HPDE6-E6E7 (cell line): Measurements from ENCODE around the gene PPM1D.
"Not testable (repeated sequence)": the region's sequence is repeated elsewhere in the genome, so short reads cannot be mapped to it uniquely, and the experiment has no call there.

Experiments used
- DNase-seq: peaks from one replicate; pipeline ENCODE4 v3.0.0; 2011; ENCODE audit warnings: missing footprints; ENCODE audit errors: extremely low spot score

Gene PPM1D

DNA sequence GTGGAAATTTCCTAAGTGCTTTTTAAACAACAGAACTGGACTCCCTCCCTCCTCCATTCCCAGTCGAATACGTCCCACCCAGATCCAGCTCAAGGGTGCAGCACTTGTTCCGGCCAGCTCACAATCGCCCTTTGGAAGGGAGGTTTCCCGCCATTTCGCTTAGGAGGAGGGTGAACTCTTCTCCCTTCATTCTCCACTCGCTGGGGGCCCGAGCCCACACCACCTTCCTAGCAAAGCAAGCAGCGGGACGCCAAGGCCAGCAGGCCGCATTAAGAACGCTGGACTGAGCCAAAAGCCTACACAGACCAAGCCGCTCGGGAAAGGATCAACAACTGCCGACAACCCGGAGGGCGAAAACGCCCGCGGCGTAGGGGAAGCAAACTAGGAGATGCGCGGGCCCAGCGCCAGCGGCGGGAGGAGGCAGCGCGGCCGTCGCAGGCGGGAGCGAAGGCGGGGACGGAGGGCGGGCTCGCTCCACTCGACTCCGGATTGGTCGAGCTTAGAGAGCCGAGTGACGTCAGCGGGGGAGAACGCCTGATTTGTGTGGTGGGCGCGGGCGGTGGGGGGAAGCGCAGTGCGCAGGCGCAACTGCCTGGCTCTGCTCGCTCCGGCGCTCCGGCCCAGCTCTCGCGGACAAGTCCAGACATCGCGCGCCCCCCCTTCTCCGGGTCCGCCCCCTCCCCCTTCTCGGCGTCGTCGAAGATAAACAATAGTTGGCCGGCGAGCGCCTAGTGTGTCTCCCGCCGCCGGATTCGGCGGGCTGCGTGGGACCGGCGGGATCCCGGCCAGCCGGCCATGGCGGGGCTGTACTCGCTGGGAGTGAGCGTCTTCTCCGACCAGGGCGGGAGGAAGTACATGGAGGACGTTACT is at the start of gene PPM1D:
TSS of gene PPM1D (plus strand) at position 574 of the 870 bp plus-strand sequence. CDS start at position 796, 222 bp downstream.
- DNase-seq, result peak; percentile 99

DNA sequence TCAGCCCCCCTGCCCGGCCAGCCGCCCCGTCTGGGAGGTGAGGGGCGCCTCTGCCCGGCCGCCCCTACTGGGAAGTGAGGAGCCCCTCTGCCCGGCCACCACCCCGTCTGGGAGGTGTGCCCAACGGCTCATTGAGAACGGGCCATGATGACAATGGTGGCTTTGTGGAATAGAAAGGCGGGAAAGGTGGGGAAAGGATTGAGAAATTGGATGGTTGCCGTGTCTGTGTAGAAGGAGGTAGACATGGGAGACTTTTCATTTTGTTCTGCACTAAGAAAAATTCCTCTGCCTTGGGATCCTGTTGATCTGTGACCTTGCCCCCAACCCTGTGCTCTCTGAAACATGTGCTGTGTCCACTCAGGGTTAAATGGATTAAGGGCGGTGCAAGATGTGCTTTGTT is 47.7 kb upstream of the PPM1D start:
- not testable (repeated sequence) for DNase-seq

DNA sequence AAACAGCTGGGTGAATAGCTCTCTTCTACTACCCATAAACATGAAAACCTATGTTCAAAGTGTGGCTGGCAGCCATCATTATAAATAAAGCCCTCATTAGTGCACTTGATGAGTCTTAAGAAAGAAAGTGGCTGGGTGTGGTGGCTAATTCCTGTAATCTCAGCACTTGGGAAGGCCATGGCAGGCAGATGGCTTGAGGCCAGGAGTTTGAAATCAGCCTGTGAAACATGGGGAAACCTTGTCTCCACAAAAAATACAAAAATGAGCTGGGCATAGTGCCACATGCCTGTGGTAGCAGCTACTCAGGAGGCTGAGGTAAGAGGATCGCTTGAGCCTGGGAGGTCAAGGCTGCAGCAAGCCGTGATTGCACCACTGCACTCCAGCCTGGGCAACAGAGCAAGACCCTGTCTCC is 45.6 kb upstream of the PPM1D start:
- DNase-seq, result no peak

DNA sequence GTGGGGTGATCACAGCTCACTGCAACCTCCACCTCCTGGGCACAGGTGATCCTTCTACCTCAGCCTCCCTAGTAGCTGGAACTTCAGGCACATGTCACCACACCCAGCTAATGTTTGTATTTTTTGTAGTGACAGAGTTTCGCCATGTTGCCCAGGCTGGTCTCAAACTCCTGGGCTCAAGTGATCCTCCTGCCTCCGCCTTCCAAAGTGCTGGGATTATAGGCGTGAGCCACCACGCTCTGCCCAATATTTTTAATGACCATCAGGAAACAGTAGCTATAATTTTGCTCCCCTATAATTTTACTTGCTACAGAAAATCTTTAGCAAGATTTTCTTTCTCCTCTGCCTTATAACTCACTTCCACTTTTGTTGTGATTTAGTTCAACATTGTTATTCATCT is 44.2 kb upstream of the PPM1D start:
- no peak for DNase-seq

DNA sequence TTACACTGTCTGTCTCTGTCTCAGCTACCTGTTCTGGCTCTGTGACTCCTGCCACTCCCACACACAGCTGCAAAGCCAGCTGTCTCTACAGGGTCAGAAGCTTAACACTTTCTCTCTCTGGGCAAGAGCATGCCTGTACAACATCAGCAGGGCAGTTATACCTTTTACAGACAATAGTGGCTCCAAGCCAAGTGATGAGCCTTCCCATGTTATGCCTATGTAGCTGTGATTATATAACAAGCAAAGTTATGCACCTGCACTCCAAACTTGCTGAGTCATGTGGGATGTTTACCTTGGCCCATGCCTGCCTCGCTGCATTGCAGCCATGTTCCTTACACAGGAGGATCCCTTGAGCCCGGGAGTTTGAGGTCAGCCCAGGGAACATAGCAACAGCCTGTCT is 42.2 kb upstream of the PPM1D start:
- no peak for DNase-seq

DNA sequence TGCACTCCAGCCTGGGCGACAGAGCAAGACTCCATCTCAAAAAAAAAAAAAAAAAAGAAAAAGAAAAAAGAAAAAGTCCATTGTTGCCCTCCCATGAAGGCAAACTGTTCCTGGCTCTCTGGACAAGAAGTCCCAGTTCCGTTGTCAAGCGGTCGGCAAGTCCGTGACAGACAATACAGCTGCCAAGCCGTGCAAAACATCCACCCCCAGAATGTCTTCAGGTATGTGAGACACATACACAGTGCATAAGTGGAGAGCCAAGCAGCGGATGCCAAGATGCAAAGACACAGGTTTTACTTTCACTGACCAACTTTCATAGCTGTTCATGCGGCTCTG is 40.4 kb upstream of the PPM1D start:
- no peak for DNase-seq

DNA sequence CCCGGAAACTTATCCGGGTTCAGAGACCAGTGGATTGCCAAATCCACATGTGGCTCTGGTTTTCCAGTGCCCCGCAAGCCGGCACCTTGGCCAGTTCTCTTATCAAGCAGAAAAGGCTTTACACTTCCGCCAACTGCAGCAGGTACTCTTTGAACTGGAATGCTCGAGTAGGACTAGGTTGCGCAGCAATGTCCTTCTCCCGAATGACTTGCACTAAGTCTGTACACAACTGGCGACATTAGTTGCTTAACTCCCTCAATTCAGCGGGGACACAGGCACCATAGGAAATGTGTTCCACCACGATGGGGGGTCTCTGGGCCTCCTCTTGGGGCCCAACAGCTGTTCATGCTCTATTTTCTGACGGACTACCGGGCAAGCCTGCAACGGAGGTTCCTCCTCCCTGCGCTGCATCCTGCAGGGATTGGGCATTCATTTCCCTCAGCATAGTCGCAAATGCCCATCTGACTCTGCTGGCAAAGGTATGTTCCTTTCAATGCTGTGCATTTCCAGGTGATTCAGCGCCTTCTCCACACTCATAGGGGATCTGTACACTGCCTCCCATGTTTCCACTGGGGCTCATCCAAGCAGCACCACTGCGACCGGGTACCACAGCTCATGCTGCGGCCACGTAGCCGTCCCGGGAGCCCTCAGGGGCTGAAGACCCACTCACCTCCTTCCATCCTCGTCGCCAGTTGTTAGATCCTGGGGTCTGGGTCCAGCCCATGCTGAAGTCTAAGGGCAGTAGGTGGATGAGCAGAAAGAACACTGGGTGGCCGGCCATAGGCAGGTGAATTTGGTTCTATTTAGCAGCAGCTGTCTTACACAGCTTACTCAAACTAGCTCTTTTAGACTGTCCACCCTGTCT is 39.8 kb upstream of the PPM1D start:
- no peak for DNase-seq

DNA sequence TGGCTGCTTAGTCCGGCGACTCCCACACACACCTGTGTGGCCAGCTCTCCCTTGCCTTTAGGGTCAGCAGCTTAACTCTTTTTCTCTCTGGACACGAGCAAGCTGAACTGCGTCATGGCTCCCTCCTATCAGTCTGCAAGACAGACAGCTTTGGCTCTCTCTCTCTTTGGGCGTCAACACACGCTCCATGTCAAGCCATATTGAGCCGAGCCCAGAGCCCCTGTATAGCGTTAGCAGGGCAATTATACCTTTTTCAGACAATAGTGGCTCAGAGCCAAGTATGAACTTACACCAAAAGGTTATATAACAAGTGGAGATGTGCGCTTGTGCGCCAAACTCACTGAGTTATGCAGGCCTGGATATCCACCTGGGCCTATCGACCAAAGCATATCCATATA is 39.1 kb upstream of the PPM1D start:
- no peak for DNase-seq

DNA sequence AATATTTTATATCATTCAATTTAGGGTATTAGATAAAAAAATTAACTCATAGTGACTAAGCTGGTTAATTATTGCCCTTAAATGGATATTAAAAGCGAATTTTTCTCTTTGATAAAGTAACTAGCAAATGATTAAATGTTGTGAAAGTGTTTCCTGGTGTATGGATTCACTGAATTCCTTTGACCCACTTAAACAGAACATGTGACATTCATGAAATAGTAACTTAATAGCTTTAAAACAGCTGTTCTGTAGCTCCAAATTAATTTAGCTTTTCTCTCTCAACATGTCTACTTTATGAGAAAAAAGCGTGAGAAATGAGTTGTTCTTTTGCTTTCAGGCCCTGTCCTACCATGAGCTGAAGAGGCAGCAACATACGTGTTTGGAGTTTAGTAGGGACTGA is 37.6 kb upstream of the PPM1D start:
- DNase-seq, result no peak

DNA sequence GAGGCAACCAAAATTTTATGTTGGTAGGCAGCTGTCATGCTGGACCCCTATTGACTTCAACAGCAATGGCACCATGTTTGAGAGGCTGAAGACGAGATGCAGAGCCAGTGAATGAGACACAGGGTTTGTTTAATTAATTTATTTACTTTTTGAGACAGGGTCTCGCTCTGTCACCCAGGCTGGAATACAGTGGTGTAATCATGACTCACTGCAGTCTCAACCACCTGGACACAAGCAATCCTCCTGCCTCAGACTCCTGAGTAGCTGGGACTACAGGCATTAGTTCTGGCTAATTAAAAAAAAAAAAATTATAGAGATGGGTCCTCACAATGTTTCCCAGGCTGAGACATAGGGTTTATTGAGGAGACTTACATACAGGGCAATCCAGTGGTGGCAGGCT is 36.2 kb upstream of the PPM1D start:
- no peak for DNase-seq

DNA sequence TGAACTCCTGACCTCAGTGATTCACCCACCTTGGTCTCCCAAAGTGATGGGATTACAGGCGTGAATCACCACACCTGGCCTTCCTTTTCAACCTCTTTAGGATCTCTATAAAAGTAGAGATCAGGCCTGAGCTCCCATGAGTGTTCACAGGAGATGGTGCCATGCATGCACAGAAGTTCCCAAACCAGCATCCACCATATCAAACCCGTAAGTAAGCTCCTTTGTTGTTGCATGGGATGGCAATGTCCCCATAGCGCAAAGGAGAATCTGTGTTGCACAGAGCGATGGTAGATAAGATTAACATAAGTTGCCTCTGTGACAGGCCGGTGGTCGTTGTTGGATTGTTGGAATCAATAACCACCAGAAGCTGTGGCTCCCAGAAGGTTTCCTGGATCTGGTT is 34.8 kb upstream of the PPM1D start:
- DNase-seq, result no peak

DNA sequence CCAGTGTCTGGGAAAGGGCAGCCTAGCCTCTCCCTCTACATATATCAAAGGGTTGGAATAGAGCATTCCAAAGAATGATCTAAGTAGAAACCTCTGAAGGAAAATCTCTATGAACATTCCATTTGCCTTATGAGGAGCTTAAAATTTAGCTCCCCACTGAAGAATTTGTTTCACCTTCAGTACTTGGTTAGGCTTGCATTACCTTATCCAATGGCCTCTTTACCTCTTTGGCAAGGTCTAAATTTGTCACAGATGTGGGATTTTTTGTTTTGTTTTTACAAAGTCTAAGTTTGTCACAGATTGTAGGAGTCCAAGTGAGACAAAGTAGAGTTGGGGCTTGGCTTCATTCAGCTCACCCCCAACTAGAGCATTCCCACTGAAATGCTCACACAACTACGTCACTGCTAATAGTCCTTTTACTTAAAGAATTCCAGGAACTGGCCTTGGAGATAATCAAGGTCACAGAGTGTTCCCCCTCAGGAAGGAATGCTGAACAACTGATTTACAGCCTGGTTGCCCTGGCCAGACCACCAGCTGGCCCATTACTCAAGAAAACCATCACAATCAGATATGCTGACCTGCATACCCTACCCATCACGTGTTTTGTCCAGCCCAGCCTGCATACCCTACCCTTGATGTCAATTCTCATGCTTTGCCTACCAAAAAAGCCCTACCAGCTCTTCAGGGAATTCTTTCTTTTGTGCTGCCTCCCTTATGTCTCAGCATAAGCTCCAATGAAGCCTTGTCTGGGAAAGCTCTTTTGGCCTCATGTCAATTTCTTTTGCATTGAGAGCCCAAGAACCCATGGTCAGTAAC is 26.5 kb upstream of the PPM1D start:
- no peak for DNase-seq

DNA sequence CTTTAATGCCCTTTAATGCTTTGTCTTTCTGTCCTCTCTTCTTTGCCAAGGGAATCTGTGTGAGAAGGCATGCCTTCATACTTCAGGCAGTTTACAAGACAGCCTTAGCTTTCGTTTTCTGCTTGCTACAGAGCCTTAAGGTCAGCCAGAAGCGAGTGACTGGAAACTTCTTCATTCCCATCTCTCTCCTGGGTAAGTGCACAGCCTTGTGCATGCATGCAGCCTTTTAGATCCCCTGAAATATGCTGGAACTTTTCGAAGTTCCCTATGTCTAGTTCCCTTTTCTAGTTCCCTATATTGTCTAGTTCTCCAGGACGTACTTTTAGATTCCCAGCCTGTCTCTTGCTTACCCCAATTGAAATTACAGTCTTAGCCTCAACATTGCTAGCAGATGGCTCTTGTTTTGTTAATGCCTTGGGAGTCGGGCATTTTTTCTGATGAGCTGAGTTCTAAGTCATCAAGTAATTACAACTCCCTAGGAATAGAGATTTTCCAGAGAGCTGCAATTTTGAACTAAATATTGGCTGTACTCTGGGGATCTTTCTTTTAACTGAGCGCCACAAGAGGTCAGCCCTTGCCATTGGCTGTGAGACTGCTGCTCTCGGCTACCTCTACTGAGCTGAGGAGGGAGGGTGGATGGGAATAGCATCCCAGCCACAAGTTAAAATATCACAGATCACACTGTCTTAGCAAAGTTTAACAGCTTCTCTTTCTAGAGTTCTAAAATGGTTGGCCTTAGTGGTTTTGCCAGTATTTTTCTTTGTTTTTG is 22.7 kb upstream of the PPM1D start:
- DNase-seq, result no peak

DNA sequence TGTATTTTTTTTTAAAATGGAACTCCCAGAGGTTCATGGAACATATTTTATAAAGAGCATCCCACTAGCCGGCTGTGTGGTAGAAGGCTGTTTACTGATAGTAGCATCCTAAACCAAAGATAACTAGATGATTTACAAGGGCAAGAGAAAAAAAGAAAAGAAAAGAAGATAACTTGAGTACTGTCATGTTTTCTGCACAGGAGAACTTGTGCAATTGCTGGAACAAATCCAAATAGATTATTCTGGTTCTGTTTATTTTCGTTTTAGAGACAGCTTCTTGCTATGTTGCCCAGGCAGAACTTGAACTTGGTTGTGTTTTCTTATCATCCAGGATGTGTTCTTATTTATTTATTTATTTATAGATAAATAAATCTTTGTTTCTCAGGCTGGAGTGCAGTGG is 20.9 kb upstream of the PPM1D start:
- no peak for DNase-seq

DNA sequence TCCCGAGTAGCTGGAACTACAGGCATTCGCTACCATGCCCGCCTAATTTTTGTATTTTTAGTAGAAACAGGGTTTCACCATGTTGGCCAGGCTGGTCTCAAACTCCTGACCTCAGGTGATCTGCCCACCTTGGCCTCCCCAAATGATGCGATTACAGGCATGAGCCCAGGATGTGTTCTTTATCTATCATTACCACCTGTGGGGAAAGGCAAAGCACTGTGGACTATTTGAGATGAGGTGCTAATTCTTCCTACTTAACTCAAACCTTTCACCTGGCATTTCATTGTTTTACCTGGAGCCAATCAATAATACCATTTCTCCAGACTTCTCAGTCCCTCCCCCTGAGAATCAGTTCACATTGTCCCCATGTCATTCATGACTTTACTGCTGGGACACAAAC is 20.4 kb upstream of the PPM1D start:
- DNase-seq, result no peak

DNA sequence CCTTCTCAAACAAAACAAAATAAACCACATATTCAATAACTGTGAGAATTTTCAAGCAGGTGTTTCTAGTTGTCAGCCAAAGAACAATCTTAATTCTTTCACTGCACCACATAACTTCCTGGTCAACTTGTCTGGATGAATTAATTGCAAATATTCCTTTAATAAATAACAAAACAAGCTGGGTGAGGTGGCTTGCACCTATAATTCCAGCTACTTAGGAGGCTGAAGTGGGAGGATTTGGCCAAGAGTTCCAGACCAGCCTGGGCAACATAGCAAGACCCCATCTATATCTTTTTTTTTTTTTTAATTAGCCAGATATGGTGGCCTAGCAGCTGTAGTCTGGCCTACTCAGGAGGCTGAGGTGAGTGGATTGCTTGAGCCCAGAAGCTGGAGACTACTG is 17.0 kb upstream of the PPM1D start:
- no peak for DNase-seq

DNA sequence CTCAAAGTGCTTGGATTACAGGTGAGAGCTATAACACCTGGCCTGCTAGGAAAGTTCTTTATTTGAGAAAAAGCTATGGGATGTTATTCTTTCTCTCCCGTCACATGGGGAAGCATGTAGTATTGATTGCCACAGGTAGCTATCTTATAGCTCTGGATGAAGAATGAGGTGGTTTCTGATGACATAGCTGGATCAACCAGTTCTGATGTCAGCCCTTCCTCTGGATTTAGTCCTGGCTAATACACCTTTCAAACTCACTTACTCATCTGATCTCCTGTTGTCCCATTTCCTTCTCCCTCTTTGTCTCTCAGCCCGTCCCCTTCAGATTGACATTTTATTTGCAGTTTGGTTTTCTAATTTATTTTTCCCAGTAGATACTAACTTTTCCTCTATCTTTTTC is 14.1 kb upstream of the PPM1D start:
- DNase-seq, result no peak

DNA sequence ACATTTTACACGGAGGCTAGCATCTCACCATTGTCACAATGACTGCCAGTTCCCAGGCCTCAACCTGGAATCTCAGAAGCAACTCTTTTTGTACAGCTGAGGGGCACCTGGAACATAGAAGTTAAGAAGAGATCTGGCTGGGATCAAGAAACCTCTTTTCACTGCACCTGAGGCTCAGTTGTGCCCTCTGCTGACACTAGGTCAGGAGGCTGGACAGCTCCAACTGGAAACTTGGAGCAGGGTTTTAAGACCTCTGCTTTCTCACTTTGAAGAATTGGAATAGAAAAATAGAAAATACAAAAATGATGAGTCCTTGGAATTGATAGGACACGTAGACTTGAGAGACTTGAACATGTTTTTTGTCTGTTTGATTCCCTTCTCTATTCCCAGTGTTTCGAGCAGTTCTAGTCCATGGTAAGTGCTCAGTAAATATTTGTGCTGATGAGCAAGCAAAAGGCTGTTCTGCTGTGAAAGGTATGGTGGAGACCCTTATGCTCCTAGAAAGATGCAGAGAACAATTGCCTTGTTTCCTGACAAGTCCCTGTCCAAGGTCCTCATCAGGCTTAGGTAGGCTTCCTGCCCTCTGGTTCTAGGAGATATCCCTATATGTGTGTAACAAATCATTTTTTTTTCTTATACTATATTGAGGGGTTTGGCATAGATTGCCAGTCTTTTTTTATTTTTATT is 13.6 kb upstream of the PPM1D start:
- no peak for DNase-seq

DNA sequence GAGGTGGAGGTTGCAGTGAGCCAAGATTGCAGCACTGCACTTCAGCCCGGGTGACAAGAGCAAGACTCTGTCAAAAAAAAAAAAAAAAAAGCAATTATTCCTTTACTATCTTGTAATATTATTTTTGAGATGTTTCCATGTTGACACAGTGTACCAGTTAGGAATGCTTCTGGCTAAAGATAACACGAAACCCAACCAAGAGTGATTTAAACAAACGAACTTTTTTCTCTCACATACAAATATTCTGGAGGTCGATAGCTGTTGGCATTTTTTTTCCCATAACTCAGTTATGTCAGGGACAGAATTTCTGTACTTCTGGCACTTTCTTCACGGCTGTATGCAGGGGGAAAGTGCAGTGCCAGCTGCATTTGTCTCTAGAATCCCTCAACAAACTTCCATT is 9.9 kb upstream of the PPM1D start:
- DNase-seq, result no peak

DNA sequence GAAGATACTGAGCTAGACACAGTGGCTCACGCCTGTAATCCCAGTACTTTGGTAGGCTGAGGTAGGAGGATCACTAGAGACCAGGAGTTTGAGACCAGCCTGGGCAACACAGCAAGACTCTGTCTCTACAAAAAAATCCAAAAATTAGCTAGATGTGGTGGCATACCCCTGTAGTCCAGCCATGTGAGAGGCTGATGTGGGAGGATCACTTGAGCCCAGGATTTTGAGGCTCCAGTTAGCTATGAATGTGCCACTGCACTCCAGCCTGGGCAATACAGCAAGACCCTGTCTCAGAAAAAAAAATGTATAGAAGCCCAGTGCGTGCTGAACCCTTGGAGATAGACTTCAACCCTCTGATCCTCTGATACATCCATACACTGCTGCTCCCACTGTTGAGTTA is 7.2 kb upstream of the PPM1D start:
- DNase-seq, result no peak
